ENCODE data around the gene LY6G5C. TPM values are rescaled to one million over a fixed set of nuclear protein-coding genes. Genes with fewer than 3 reads are reported as not detected.

Gene LY6G5C
- total and polyA plus RNA-seq, 9 of the 15 experiments (the other 6 are each of a cell fraction or from before 2014, with no cell fraction given): 0.10 to 0.67 (median 0.46) TPM; not detected in 4

DNA sequence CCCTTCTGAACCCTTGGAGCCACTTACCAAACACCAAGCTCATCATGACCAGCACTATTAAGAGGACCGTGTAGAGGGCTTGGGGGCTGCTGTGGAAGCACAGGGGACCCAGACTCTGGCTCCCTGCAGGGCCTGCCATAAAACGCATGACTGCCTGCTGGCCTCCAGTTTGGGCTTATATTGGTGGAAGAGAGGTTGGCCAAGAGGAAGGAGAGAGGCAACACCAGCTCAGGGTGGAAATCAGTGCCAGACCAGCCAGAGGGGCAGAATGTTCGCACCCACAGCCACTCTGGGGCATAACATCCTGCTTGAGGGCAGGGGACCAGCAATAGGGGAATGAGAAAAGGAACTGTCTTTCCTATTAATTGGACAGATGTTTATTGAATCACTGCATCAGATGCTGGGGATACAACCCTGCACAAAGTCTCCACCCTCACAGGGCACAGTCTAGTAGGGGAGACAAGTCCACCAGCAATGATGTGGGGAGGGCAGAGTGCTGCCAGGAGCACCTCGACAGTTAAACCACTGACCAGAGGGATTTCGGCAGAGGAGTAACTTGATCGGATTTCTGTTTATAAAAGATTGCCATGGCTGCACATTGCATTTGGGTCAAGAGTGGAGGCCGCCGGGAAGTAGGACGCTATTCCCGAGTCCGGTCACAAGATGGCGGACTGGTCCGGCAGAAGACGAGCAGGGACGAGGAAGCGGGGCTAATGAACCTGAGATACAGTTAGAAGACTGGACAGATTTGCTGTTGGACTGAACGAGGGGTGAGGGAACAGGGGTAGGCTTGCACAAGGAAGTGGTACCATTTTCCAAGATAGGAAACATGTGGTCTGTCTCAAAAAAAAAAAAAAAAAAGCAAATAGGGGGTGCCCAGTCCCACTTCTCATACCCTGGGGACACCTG lies at the start of gene LY6G5C (continued):
- peak; percentile 41 for TF ChIP-seq NEUROD1 (IDR thresholded peaks at IDR 0.05; ENCODE audit: borderline replicate concordance, low read depth, low read length, partially characterized antibody)
- TF ChIP-seq SP1 (CRISPR knock-in tag; IDR thresholded peaks at IDR 0.05): peak; percentile 64; the same call in 1 of the 2 replicates
- TF ChIP-seq ZNF263 (CRISPR knock-in tag; IDR thresholded peaks at IDR 0.05; ENCODE audit: borderline replicate concordance): peak; percentile 74
- TF ChIP-seq ZNF644 (tag; IDR thresholded peaks at IDR 0.05; ENCODE audit: low read depth): no peak
- no peak for TF ChIP-seq CBFA2T3 (IDR thresholded peaks at IDR 0.05)
- TF ChIP-seq, protein P1, sequence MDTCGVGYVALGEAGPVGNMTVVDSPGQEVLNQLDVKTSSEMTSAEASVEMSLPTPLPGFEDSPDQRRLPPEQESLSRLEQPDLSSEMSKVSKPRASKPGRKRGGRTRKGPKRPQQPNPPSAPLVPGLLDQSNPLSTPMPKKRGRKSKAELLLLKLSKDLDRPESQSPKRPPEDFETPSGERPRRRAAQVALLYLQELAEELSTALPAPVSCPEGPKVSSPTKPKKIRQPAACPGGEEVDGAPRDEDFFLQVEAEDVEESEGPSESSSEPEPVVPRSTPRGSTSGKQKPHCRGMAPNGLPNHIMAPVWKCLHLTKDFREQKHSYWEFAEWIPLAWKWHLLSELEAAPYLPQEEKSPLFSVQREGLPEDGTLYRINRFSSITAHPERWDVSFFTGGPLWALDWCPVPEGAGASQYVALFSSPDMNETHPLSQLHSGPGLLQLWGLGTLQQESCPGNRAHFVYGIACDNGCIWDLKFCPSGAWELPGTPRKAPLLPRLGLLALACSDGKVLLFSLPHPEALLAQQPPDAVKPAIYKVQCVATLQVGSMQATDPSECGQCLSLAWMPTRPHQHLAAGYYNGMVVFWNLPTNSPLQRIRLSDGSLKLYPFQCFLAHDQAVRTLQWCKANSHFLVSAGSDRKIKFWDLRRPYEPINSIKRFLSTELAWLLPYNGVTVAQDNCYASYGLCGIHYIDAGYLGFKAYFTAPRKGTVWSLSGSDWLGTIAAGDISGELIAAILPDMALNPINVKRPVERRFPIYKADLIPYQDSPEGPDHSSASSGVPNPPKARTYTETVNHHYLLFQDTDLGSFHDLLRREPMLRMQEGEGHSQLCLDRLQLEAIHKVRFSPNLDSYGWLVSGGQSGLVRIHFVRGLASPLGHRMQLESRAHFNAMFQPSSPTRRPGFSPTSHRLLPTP (IDR thresholded peaks at IDR 0.05; ENCODE audit: borderline replicate concordance, extremely low read depth, insufficient read length): no peak
- TF ChIP-seq CBX5 (IDR thresholded peaks at IDR 0.05; ENCODE audit: borderline replicate concordance, low read depth): no peak
- no peak for TF ChIP-seq ETS2 (tag; IDR thresholded peaks at IDR 0.05; ENCODE audit: borderline replicate concordance, poor library complexity, severe bottlenecking)
- TF ChIP-seq SMAD3 (CRISPR knock-in tag; conservative IDR thresholded peaks at IDR 0.05): no peak
- no peak for TF ChIP-seq IRF9 (tag; IDR thresholded peaks at IDR 0.05)
- TF ChIP-seq, protein P2, sequence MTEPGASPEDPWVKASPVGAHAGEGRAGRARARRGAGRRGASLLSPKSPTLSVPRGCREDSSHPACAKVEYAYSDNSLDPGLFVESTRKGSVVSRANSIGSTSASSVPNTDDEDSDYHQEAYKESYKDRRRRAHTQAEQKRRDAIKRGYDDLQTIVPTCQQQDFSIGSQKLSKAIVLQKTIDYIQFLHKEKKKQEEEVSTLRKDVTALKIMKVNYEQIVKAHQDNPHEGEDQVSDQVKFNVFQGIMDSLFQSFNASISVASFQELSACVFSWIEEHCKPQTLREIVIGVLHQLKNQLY (CRISPR knock-in tag; conservative IDR thresholded peaks at IDR 0.05): 0 out of 4 replicates have a peak, but pooled peaks of 1 of the 2 experiments have one; percentile 50
- peak; percentile 48 for TF ChIP-seq CXXC5 (CRISPR knock-in tag; IDR thresholded peaks at IDR 0.05)
- no peak for TF ChIP-seq KLF6 (CRISPR knock-in tag; IDR thresholded peaks at IDR 0.05; ENCODE audit: borderline replicate concordance)
- no peak for TF ChIP-seq ZFP36 (IDR thresholded peaks at IDR 0.05; ENCODE audit: low read depth, low read length, partially characterized antibody)
- TF ChIP-seq ILF3 (IDR thresholded peaks at IDR 0.05; ENCODE audit: borderline replicate concordance): no peak
- TF ChIP-seq HOMEZ (CRISPR knock-in tag; IDR thresholded peaks at IDR 0.05): no peak
- TF ChIP-seq HDAC2 (IDR thresholded peaks at IDR 0.05): no peak
- TF ChIP-seq FOXJ3 (CRISPR knock-in tag; IDR thresholded peaks at IDR 0.05): 0 out of 2 replicates have a peak, but pooled peaks have one; percentile 6
- TF ChIP-seq, protein P3, sequence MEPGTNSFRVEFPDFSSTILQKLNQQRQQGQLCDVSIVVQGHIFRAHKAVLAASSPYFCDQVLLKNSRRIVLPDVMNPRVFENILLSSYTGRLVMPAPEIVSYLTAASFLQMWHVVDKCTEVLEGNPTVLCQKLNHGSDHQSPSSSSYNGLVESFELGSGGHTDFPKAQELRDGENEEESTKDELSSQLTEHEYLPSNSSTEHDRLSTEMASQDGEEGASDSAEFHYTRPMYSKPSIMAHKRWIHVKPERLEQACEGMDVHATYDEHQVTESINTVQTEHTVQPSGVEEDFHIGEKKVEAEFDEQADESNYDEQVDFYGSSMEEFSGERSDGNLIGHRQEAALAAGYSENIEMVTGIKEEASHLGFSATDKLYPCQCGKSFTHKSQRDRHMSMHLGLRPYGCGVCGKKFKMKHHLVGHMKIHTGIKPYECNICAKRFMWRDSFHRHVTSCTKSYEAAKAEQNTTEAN (CRISPR knock-in tag; IDR thresholded peaks at IDR 0.05): no peak; the same call in 1 of the 2 replicates
